AG09319 (cell line): ENCODE data around the gene MSH5.

Experiments
- DNase-seq: peaks from one replicate; pipeline ENCODE4 v3.0.0-alpha.2; 2010; ENCODE audit warnings: low read depth; ENCODE audit errors: extremely low read depth
- CTCF ChIP-seq: IDR thresholded peaks from 2 replicates; pipeline ENCODE4 v1.5.1; 2011; ENCODE audit warnings: low read depth, mild to moderate bottlenecking, inconsistent platforms, low read length, moderate library complexity

The MSH5 gene

GRCh38 chr6:31769684-31770371 lies 30.0 kb downstream of the MSH5 start:
- TF ChIP-seq CTCF: peak; percentile 68
- DNase-seq: no peak

GRCh38 chr6:31770860-31771259 lies 31.1 kb downstream of the MSH5 start:
- DNase-seq: no peak
- no peak for TF ChIP-seq CTCF

GRCh38 chr6:31771992-31772358 lies 32.2 kb downstream of the MSH5 start:
- no peak for TF ChIP-seq CTCF
- DNase-seq: no peak

- TF ChIP-seq CTCF: no peak
- DNase-seq: no peak
Measured at GRCh38 chr6:31775184-31775583, 35.4 kb downstream of the MSH5 start.

- TF ChIP-seq CTCF: no peak
Measured at GRCh38 chr6:31775633-31776484, 36.1 kb downstream of the MSH5 start.

GRCh38 chr6:31776485-31776988 lies 36.7 kb downstream of the MSH5 start:
- no peak for TF ChIP-seq CTCF
- DNase-seq: no peak

More at GRCh38 chr6:31775633-31776484, 36.1 kb downstream of the MSH5 start:
- DNase-seq: no peak

- no peak for TF ChIP-seq CTCF
- DNase-seq: no peak
Measured at GRCh38 chr6:31776989-31777666, 37.3 kb downstream of the MSH5 start, which contains the start of gene VWA7. TSS of gene VWA7 (minus strand) at chr6:31777328. CDS start at chr6:31776779, 549 bp downstream.
